Measurements from ENCODE around the gene ORAI2. TPM values are rescaled to one million over a fixed set of nuclear protein-coding genes. Genes with fewer than 3 reads are reported as not detected.

The ORAI2 gene
- total and polyA plus RNA-seq, 10 of the 15 experiments (the other 5 are each of a cell fraction or from before 2014, with no cell fraction given): 5.8 to 111 (median 46.9) TPM

DNA sequence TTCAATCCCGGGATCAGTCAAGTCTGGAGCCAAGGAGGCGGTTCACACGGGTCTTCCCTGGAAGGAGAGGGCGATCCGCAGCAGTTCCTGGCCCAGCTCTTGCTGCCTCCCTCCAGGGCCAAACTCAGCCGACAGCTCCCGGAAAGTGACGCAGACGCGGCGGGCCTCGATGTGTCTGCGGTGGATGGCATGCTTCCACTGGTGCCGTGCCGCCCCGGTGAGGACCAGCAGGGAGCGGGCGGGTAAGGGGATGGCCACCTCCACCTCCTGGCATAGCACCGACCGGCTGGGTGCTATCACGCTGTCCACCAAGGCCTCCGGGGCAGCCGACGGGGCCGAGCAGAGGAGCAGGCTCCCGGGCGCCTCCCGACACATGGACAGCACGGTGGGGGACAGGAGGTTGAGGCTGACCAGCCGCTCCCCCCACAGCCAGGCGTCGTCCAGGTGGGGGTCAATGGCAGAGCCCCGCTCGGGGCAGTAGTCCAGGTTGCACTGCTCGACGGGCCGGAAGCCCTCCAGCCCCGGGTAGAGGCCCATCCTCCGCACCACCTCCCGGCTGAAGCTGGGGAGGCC is 24.1 kb downstream of the ORAI2 start (continued):
- TF ChIP-seq, protein P1, sequence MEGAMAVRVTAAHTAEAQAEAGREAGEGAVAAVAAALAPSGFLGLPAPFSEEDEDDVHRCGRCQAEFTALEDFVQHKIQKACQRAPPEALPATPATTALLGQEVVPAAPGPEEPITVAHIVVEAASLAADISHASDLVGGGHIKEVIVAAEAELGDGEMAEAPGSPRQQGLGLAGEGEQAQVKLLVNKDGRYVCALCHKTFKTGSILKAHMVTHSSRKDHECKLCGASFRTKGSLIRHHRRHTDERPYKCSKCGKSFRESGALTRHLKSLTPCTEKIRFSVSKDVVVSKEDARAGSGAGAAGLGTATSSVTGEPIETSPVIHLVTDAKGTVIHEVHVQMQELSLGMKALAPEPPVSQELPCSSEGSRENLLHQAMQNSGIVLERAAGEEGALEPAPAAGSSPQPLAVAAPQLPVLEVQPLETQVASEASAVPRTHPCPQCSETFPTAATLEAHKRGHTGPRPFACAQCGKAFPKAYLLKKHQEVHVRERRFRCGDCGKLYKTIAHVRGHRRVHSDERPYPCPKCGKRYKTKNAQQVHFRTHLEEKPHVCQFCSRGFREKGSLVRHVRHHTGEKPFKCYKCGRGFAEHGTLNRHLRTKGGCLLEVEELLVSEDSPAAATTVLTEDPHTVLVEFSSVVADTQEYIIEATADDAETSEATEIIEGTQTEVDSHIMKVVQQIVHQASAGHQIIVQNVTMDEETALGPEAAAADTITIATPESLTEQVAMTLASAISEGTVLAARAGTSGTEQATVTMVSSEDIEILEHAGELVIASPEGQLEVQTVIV (IDR thresholded peaks at IDR 0.05; ENCODE audit: borderline replicate concordance, partially characterized antibody): no peak
- TF ChIP-seq EP300 (IDR thresholded peaks at IDR 0.05; ENCODE audit: borderline replicate concordance in 1 of 2, control insufficient read depth in 1 of 2, low read depth in 2 of 2, low read length in 2 of 2): no peak
- TF ChIP-seq, protein P2, sequence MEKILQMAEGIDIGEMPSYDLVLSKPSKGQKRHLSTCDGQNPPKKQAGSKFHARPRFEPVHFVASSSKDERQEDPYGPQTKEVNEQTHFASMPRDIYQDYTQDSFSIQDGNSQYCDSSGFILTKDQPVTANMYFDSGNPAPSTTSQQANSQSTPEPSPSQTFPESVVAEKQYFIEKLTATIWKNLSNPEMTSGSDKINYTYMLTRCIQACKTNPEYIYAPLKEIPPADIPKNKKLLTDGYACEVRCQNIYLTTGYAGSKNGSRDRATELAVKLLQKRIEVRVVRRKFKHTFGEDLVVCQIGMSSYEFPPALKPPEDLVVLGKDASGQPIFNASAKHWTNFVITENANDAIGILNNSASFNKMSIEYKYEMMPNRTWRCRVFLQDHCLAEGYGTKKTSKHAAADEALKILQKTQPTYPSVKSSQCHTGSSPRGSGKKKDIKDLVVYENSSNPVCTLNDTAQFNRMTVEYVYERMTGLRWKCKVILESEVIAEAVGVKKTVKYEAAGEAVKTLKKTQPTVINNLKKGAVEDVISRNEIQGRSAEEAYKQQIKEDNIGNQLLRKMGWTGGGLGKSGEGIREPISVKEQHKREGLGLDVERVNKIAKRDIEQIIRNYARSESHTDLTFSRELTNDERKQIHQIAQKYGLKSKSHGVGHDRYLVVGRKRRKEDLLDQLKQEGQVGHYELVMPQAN (conservative IDR thresholded peaks at IDR 0.05): no peak

DNA sequence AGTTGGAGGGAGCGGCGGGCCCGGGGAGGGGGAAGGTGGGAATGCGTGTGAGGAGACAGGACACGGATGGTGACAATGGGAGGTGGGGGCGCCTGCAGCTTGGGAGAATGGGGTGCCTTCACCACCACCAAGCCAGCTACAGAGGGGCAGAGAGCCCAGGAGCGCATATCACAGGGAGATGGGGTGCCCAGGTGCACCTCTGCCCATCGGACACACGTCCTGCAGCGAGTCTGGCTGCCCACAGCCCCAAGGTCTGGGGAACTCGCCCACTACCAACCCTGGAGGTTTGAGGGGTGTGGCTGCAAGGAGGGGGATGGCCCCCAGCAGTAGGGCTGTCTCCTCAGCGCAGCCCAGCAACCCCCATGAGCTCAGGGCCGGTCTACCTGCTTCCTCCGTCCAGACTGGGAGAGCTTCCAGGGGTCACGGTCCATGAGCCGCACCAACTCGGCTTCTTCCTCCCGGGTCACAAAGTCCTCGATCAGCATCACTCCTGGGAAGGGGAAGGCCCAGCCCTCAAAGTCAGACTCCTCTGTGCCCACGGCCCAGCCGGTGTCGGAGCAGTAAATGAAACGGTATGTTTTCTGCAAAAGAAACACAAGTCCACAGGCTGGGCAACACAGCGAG is 26.0 kb downstream of the ORAI2 start:
- H3K9ac ChIP-seq (ENCODE audit: control insufficient read depth, insufficient read depth, low read length): no peak overlapping the region
- no TSS peak for BruUV-seq (replicated peaks)
- no peak overlapping the region for H3K27ac ChIP-seq (ENCODE audit: control insufficient read depth, insufficient read depth)
- SMC1A ChIA-PET (ENCODE audit: uncharacterized antibody, unreplicated experiment): no interaction called here
- TF ChIP-seq JUND (IDR thresholded peaks at IDR 0.05; ENCODE audit: low read depth, low read length) (no peak), SMARCA5 (IDR thresholded peaks at IDR 0.05) (no peak), SP1 (IDR thresholded peaks at IDR 0.05; ENCODE audit: low read depth, low read length) (no peak)
- TF ChIP-seq, protein P3, sequence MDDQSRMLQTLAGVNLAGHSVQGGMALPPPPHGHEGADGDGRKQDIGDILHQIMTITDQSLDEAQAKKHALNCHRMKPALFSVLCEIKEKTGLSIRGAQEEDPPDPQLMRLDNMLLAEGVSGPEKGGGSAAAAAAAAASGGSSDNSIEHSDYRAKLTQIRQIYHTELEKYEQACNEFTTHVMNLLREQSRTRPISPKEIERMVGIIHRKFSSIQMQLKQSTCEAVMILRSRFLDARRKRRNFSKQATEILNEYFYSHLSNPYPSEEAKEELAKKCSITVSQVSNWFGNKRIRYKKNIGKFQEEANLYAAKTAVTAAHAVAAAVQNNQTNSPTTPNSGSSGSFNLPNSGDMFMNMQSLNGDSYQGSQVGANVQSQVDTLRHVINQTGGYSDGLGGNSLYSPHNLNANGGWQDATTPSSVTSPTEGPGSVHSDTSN (IDR thresholded peaks at IDR 0.05; ENCODE audit: insufficient replicate concordance, low read depth, low read length): no peak
- H3K36me3 ChIP-seq (ENCODE audit: control insufficient read depth in 2 of 2, insufficient read depth in 2 of 2, low read length in 1 of 2): peaks cover 11% of the 10 kb centered on the region in 2 experiments
- FAIRE-seq (no peak), DNase-seq (ENCODE audit: low read depth, low spot score) (no peak), ATAC-seq (no peak)
- CTCF ChIA-PET: interaction anchor here (1.7 kb wide), 1 partner anchor 55 kb away, joined by 5 read pairs; no protein-coding TSS in a partner anchor
- no peaks in the 10 kb centered on the region for H3K27me3 ChIP-seq (replicated peaks in 1 of 2; ENCODE audit: control insufficient read depth in 2 of 2, insufficient read depth in 2 of 2, low read length in 1 of 2)
- H4K20me1 ChIP-seq (ENCODE audit: control insufficient read depth, insufficient read depth): no peaks in the 10 kb centered on the region
- in situ Hi-C loops (cut with MboI) (loop anchor here (10.0 kb wide), 1 partner anchor 55 kb away; no protein-coding TSS in a partner anchor), intact Hi-C loops (cut with micrococcal nuclease; ENCODE audit: unreplicated experiment) (no loop called here)
- 92% methylated on average over 23 of the region's 24 CpGs for WGBS (ENCODE audit: insufficient coverage, insufficient replicate concordance, low lambda C conversion rate, missing lambda C conversion rate)
- H2AFZ ChIP-seq (ENCODE audit: control insufficient read depth, low read depth, low read length): no peak overlapping the region
- H3K9me3 ChIP-seq (replicated peaks; ENCODE audit: control insufficient read depth, insufficient read depth, low read length): no peaks in the 10 kb centered on the region
- POLR2A ChIA-PET: no interaction called here
- RAD21 ChIA-PET (ENCODE audit: unreplicated experiment): no interaction called here
- peaks cover 15% of the 10 kb centered on the region for H3K79me2 ChIP-seq (ENCODE audit: control insufficient read depth, insufficient read depth, low read length)
- peaks cover 5% of the 10 kb centered on the region; the same call in 1 of the 2 replicates for H3K4me1 ChIP-seq (ENCODE audit: control insufficient read depth, insufficient read depth, low read length)
- no peak overlapping the region for H3K4me2 ChIP-seq (ENCODE audit: control insufficient read depth, insufficient read depth)
- H3K4me3 ChIP-seq: no peak overlapping the region

Measured in GM12878 (cell line).